DMS 273 (cell line): ENCODE measurements around the gene CDKN2A.
"Not testable (repeated sequence)": the region's sequence is repeated elsewhere in the genome, so short reads cannot be mapped to it uniquely, and the experiment has no call there.

Source experiments
- DNase-seq: peaks from one replicate; lab custom pipeline; 2025; ENCODE audit not compliant: unreplicated experiment; lab: John Stamatoyannopoulos, UW

CDKN2A gene

DNA sequence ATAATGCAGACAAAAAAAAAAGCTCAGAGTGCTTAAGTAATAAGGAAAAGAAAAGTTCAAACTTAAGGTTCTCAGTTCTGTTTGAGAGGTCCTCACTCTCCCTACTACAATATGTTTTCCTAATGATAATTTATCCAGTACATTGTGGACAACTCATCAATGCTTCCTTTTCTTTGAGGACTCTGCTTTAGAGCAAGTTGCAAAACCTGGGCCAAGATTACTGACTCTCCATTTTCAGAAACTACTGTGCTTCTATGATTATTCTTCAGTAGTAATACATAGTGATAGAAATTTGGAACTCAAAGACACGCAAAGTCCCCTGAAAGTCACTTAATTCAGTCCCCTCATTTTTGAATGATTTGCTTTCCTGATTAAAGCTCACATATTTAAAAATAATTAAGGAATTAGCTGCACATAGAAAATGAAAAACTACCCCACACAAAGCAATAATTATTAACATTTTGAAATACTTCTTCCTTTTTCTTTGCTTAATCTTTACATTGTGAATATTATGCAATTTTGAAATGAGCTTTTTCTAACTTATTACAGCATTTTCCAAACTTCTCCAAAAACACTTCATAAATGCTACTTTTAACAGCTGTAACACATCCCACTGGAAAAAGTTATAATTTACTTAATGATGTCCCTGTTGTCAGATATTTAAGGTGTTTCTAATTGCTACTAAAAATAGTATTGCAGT, 11.2 kb downstream of the CDKN2A start:
- DNase-seq, result no peak

- DNase-seq, result no peak
These were observed 11.8 kb downstream of the CDKN2A start for GRCh38 chr9:21982391-21982790.

GRCh38 chr9:21976334-21976875, 17.8 kb downstream of the CDKN2A start:
- DNase-seq, result no peak

- DNase-seq, result peak; percentile 97
These were observed 19.3 kb downstream of the CDKN2A start for GRCh38 chr9:21974722-21975409.

DNA sequence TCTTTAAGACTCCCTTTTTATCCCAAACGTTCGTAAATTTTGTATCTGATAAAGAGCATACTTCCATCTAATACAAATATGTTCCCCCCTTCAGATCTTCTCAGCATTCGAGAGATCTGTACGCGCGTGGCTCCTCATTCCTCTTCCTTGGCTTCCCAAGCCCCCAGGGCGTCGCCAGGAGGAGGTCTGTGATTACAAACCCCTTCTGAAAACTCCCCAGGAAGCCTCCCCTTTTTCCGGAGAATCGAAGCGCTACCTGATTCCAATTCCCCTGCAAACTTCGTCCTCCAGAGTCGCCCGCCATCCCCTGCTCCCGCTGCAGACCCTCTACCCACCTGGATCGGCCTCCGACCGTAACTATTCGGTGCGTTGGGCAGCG, 19.9 kb downstream of the CDKN2A start:
- DNase-seq, result peak; percentile 78

GRCh38 chr9:21972361-21972760, 21.8 kb downstream of the CDKN2A start:
- no peak for DNase-seq

GRCh38 chr9:21970800-21971640, 23.2 kb downstream of the CDKN2A start:
- DNase-seq, result no peak

- DNase-seq, result no peak
These were observed 24.0 kb downstream of the CDKN2A start for GRCh38 chr9:21969951-21970799.

DNA sequence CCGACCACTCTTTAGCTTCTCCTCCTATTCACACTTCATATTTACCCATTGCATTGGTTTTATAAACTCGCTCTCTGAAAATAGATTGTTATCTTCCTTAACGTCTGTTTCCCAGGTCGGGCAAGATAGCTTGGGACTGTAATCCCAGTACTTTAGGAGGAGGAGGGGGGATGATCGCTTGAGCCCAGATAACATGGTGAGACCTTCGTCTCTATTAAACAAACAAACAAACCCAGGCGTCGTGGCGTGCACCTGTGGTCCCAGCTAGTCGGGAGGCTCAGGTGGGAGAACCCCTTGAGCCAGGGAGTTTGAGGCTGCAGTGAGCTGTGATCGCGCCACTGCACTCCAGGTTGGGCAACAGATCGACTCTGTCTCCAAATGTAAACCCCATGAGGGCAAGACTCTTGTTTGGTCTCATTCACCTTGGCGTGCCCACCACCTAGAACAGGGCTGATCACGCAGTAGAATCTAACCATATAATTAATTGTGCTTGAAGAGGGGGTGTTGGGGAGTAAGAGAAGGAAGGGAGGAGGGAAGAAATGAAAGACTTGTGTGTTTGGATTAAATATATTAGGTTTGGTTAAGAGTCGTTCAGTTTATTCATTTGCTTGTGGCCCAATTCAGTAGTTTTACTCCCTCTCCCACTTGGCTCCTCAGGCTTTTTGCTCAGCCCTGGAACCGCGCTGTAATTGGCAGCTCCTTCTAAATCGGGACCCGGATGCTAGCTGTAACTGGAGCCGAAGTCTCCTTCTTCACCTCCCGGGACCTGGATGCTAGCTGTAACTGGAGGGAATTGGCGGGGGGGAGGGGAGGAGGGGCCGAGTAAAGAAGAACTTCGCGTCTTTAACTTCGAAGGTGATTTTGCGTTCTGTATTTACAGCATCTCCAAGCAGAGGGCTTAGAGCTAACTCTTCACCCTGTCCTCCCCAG, 24.9 kb downstream of the CDKN2A start:
- peak; percentile 6 for DNase-seq

- no peak for DNase-seq
These were observed 25.7 kb downstream of the CDKN2A start for GRCh38 chr9:21968331-21969010.

GRCh38 chr9:21967702-21968101, 26.5 kb downstream of the CDKN2A start:
- DNase-seq, result no peak

- peak; percentile 17 for DNase-seq
These were observed 27.0 kb downstream of the CDKN2A start for GRCh38 chr9:21967169-21967568.

DNA sequence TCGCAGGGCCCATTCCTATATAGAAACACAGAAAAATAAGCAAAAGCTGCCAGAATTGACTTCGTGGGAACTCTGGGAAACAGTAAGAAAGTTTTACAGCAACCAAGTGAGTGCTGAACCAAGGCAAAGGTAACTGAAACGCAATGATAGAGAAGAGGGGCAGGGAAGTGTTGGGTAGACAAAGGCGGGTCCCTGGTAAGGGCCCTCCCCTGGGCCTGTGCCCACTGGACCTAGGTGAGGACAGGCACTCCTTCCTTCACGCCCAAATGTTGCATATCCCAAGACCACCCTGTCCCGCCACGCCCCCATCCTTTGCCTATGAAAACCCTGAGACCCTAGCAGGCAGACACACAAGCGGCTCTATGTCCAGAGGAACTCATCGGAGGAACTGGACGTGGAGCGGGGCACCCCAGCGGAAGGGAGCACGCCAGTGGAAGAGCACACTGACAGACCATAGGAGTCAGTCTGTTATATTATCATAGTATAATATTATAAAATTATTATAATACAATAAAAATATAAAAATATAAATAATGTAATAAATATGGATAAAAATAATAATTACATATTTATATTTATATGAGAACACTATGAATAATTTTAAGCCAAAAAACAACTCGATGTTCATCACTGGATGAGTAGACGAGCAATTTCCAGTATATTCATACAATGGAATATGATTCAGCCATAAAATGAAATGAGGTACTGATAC, 27.9 kb downstream of the CDKN2A start:
- DNase-seq, result no peak

DNA sequence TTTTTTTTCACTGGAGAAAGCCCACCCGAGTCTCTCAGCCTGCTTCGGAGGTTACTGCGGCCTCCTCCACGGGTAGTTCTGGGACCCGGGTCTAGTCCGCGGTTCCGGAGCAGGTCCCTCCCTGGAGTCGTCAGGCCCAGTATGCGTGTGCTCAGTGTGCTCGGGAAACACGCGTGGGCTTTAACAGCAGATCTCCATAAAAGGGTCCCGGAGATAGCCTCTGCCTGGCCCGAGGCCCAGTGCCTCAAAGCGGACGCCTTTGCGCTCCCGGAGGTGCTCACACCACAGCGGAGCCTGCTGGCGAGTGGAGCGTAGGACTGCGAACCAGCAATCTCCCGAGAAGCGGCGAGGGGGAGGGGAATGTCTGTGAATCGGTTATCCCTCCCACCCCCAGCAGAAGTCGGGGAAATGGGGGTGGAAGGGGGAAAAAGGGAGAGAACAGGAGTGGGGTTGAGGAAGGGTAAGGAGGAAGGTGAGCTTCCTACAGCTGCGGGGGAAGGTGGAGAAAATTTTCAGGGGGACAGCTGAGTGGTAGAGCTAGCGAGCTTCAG, 28.7 kb downstream of the CDKN2A start:
- DNase-seq, result no peak

GRCh38 chr9:21964925-21965385, 29.2 kb downstream of the CDKN2A start:
- DNase-seq, result peak; percentile 12

DNA sequence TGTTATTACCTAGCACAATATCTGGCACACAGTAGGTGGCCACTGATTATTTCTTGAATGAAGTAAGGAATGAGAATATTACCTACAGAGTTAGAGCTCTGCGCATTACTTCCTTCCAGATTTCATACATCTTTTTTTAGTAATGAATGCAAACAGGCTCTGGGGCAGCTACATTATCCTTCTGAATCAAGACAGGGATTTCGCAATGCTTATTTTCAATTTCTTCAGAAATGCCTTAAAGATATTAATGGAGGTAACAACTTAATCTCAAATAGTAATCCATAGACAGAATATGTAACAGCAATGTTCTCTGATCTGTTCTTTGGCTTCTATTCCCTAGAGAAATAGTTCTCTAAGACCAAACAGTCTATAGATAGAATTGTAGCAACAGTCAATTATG, 32.6 kb downstream of the CDKN2A start:
- DNase-seq, result no peak

- DNase-seq, result not testable (repeated sequence)
These were observed 34.9 kb downstream of the CDKN2A start for GRCh38 chr9:21959268-21959667.

GRCh38 chr9:21958833-21959232, 35.4 kb downstream of the CDKN2A start:
- DNase-seq, result no peak
